ENCODE data around the gene GRM2.

GRM2 gene

GRCh38 chr3:51680663-51681230, 26.1 kb upstream of the GRM2 start:
- DNase-seq = no peak

DNA sequence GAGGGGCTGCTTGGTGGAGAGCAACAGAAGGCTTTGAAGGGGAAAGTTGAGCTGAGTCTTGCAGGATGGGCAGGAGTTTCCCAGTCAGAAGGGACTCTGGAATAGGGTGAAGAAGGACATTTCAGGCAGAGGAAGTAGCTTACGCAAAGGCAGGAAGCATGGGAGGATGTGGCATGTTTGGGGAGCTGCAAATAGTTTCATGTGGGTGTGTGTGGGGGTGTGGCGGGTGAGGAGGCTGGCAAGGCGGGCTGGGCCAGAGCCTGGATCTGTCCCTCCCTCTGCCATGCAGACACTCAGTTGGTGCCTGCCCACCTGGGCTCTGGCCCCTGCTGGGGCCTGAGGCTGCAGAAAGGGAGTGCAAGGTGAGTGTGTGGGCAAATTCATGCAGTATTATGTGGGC, 25.4 kb upstream of the GRM2 start:
- DNase-seq = no peak

- no peak for DNase-seq
Measured at GRCh38 chr3:51682079-51682478, 24.8 kb upstream of the GRM2 start.

DNA sequence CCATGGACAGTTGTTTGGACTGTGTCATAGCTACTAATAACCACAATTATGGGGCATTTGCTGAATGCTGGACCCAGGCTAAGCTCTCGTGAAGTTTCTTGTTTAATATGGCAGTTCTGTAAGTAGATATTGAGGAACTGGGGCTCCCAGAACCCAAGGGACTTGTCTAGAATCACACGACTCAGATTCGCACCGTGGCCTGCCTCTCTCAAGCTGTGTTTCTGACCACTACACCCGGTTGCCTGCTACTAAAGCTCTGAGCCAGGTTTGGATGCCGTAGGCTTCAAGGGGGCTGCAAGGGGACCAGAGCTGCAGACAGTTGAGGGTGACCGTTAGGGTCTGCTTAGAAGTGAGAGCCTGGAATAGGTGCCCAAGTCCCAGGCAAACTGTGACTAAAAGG, 24.3 kb upstream of the GRM2 start:
- DNase-seq = no peak

DNA sequence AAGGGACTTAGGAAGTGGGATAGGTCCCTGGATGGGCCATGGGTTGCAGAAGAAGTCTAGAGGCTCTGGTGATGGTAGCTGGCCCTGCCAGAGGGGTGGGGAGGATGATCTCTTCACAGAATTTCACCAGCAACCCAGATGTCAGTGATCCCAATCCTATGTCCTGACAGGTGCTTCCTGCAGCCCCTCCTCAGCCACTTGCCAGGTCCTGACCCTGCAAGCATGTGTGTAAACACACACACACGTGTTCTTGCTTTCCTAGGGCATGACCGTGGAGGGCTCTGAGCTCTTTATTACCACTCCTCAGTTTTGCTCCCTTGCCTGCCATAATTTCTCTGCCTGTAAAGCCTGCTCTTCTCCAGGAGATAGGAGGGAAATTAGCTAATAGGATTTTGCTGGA, 23.3 kb upstream of the GRM2 start:
- DNase-seq = no peak

- DNase-seq = no peak
Measured at GRCh38 chr3:51684971-51685751, 21.7 kb upstream of the GRM2 start.

DNA sequence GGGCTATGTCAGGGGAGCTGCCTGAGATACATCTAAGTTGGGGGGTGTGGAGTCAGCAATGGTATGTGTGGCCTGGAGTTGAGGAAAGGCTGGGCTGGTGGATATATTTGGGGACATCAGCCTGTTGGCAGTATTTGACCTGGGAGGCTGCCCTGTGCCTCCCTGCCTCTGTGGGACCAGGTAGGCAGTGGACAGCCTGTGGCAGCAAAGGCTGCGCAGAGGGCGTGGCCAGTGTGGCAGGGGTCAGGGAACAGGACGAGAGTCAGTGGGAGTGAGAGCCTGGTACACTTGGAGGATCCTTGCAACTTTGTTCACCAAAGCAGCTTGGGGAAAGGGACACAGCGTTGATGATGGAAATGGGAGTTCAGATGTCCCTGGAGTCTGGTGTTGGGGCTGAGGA, 20.8 kb upstream of the GRM2 start:
- no peak for DNase-seq

DNA sequence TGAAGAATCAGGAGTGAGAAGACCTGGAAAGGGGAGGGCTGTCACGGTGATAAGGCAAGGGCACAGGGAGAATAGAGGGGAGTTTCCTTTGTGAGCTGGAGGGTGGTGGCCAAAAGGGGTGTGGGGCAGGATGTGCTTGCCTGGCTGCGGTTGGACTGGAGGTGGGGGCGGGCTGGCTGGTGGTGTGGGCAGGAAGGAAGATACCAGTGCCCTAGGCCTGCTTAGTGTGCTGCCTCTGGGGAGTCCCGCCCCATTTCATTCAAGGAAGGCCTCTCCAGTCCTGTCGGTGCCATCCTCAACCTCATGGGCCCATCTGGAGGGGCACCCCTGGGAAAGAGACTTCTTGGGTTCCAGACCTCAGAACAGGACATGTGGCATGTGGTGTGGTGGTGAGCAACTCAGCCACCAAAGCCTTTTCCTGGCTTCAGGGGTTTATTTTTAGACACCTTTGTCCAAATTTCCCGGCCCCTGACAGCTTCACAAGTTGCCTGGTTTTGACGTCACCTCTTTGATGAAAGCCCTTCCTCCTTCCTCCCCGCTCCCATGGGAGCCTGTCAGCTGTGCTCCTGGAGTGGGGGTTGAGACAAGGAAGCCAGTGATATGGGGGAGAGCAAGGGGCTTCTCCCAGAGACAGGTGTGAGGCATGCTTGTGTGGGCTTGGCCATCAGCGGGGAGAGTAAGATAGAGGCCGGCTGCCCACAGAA, 20.2 kb upstream of the GRM2 start:
- DNase-seq = no peak

DNA sequence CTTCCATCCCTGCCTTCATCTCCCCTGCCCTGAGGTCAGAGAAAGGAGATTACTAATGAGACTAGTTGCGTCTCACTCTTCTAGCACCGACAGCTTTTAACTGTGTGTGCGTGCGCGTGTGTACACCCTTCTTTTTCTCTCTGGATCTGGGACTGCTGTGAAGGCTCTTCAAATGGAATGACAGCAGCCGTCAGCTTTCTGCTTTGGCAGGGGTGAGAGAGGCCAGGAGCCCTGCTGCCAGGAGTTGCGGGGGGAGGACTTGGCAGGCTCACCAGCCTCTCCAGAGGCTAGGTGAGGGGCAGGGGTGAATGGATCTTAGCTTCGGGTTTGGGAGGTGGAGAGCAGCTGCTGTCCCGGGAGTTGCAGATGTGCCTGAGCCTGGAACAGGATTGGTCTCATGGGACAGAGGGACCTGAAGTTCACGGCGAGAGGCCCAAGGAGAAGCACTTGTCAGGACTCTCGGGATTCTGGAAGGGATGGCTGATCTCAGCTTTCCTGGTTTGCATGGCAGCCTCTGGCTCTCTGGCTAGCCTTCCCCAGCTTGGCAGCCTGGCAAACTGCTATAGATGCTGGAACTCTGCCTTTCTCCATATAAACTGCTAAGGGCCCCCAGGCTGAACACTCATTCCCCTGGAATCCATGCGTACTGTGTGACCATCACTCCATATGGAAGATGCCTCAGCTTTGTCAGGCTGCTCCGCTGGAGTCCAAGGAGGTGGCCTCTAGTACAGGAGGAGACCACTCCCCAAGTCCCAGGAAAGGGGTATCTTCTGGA, 19.2 kb upstream of the GRM2 start:
- DNase-seq = no peak

DNA sequence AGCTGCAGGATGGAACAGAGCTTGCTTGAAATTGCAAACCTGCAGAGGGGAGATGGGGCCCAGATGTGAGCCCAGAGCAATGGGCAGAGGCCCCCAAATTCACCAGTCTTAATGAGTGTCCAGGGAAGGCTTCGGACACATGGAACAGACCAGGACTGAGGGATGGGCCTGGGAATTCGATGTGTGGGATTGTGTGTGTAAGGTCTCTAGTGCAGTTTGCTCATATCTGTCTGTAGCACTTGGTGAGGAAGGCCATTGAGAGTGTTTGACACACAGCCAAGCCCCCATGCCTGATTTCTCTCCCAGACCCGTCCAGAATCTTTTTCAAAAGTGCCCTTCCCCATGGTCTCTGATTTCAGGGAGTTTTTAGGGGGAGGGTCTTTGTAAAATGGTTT, 18.7 kb upstream of the GRM2 start:
- no peak for DNase-seq

DNA sequence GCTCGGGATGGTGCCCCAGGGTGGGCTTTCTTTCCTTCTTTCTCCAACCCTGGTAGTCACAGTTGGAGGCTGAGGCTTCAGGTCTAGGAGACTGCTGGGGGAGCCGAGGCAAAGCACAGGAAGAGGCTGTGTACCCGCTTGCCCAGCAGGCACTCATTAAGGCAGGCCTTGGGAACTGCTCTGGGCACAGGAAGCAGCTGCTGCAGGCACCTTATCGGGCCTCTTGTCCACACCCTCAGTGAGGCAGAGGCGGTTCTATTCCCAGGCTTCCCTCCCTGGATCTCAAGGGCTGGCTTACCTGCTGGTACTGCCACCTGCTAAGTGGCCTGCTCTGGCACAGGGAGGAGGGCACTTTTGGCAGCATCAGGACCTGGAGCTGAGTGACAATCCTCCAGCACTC, 15.8 kb upstream of the GRM2 start:
- DNase-seq = no peak

DNA sequence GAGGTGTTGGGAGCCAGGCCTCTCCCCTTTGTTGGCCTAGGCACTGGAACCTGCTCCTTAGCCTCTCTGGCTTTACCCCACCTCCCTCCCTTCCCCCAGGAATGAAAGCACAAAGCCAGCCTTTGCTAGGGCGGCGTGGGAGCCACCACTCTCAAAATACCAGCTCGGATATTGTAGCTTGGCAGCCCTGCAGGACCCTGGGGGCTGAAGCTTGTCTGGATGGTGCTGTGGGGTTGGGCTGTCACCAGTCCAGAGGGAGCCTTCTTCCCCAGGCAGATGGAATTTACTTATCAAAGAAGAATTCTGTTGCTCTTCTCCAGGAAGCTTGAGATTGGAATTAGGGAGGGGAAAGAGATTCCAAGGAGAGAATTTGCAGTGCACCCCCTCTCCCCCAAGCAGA, 14.9 kb upstream of the GRM2 start:
- no peak for DNase-seq

GRCh38 chr3:51692980-51693395, 13.9 kb upstream of the GRM2 start:
- no peak for DNase-seq

DNA sequence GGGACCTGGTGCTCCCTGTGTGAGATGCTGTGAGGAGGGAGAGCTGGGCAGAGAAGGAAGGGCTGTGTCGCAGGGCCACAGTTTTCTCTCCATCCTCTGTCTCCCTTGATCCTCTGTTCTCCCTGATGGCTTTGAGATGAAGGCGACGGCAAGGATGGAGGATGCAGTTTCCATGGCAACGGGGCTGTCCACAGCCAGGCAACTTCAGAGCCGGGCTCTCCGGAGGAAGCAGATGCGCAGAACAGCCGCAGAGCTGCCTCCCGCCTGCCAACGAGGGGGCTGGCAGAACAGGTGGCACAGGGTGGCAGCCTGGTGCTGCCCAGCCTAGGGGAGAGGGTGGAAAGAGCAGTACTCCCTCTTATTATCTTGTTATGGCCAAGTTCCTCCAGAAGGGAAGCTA, 9.9 kb upstream of the GRM2 start:
- no peak for DNase-seq

GRCh38 chr3:51698209-51698608, 8.7 kb upstream of the GRM2 start:
- no peak for DNase-seq

- DNase-seq = no peak
Measured at GRCh38 chr3:51700403-51700802, 6.5 kb upstream of the GRM2 start.

GRCh38 chr3:51702156-51702555, 4.7 kb upstream of the GRM2 start:
- DNase-seq = no peak

DNA sequence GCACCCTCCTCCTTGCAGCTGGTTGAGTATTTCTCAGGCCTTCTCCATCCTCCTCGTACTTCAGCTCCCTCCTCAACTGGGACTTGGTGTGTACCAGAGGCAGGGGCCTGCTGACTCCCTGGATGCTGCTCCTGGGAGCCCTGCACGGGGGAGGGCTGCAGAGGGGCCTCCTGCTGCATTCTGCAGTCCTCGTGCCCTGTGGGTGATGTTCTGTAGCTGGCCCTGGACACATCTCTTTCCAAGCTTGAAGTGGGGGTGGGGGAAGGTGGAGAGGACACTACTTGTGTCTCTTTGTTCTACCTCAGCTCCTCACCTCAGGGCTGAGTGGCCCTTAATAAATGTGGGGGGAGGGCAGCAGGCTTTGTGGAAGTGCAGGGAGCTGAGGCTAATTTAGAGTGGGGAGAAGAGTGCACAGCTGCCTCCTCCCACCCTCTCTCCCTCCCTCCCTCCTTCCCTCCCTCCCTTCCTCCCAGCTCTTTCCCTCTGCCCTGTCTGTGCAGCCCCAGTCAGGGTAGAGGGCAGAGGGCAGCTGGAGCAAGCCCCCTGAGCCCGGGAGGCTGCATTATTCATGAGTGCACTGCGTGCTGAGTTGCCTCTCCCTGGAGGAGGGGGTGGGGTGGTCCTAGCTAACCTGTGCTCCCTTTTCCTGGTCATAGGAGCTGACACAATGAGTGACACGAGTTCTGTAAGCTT, 3.7 kb upstream of the GRM2 start:
- DNase-seq = no peak

- DNase-seq = no peak
Measured at GRCh38 chr3:51703761-51704510, 2.9 kb upstream of the GRM2 start.

DNA sequence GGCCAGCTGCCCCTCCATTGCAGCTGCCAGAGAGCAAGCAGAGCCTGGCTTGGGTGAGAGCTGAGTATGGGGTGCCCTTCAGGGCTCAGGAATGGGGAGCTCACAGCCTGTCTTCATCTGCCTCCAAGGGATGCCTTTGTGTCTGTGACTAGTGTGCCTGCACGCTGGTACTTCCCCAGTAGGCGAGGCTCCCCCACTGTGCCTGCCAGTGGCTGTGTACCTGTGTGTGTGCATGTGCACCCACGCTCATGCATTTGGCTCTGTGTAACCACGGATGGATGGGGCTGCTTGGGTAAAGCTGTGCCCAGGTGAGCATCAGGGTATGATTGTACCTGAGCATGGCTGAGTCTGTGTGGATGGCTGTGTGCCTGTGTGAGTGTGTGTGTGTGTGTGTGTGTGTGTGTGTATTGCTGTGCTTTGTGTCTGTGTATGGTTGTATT, 2.3 kb upstream of the GRM2 start:
- DNase-seq = no peak

GRCh38 chr3:51705276-51706020, 1.4 kb upstream of the GRM2 start:
- no peak for DNase-seq

All from NCI-H2107 (cell line).